Measurements from ENCODE around the gene CDC42. TPM values are rescaled to one million over a fixed set of nuclear protein-coding genes. Genes with fewer than 3 reads are reported as not detected.

The CDC42 gene
- total and polyA plus RNA-seq, 2 donors (not counting 1 experiment from before 2014, with no cell fraction given), result 325 to 446 TPM

DNA sequence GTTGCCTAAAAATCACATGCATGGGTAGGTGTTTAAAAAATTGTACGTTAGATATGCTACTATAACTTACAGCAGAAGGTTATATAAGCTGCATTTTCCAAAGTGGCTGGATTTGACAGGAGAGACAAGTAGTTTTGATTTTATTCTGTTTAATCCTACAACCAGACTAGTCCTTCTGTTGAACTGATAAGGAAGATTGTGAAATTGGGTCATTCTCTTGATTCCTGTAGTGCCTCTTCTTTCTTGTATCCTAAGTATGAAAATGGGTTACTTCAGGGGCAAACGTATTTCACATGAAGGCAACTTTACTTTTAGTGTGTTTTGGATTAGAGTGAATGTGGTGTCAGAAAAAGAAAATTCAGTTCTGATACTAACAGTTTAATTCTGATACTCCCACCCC, 19.0 kb downstream of the CDC42 start:
- Histone ChIP-seq H3K27me3 (ENCODE audit: control insufficient read depth, insufficient read depth, low read length) (no peaks in the 10 kb centered on the region), H3K4me2 (ENCODE audit: extremely low read depth, insufficient read depth, low read length) (no peak overlapping the region), H2AFZ (ENCODE audit: low read length) (no peak overlapping the region), H3K9me3 (ENCODE audit: control insufficient read depth, insufficient read depth, low read depth, low read length) (no peaks in the 10 kb centered on the region), H4K20me1 (ENCODE audit: control insufficient read depth, extremely low read depth, insufficient read depth, low read length) (peaks cover 16% of the 10 kb centered on the region), H3K36me3 (ENCODE audit: control insufficient read depth, insufficient read depth, low read length) (peaks cover 1% of the 10 kb centered on the region), H3K4me1 (ENCODE audit: control insufficient read depth, extremely low read depth, insufficient read depth, low read length) (peaks cover 2% of the 10 kb centered on the region), H3K79me2 (ENCODE audit: control insufficient read depth, insufficient read depth, low read length) (peaks cover 95% of the 10 kb centered on the region), H3K9ac (ENCODE audit: insufficient read depth, low read length) (no peak overlapping the region), H3K4me3 (replicated peaks in 1 of 4; ENCODE audit: control extremely low read depth in 1 of 4, insufficient read depth in 1 of 4, low read depth in 3 of 4, low read length in 4 of 4) (no peak overlapping the region), H3K27ac (ENCODE audit: insufficient read depth, low read length) (no peak overlapping the region)
- no peak for DNase-seq (ENCODE audit: low read depth in 2 of 2)
- no peak for TF ChIP-seq EZH2 (IDR thresholded peaks at IDR 0.05; ENCODE audit: low read length, missing control alignments)
- TF ChIP-seq, protein P1, sequence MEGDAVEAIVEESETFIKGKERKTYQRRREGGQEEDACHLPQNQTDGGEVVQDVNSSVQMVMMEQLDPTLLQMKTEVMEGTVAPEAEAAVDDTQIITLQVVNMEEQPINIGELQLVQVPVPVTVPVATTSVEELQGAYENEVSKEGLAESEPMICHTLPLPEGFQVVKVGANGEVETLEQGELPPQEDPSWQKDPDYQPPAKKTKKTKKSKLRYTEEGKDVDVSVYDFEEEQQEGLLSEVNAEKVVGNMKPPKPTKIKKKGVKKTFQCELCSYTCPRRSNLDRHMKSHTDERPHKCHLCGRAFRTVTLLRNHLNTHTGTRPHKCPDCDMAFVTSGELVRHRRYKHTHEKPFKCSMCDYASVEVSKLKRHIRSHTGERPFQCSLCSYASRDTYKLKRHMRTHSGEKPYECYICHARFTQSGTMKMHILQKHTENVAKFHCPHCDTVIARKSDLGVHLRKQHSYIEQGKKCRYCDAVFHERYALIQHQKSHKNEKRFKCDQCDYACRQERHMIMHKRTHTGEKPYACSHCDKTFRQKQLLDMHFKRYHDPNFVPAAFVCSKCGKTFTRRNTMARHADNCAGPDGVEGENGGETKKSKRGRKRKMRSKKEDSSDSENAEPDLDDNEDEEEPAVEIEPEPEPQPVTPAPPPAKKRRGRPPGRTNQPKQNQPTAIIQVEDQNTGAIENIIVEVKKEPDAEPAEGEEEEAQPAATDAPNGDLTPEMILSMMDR (conservative IDR thresholded peaks at IDR 0.05 in 1 of 2, IDR thresholded peaks at IDR 0.05 in 1 of 2; ENCODE audit: low read depth in 1 of 2, low read length in 2 of 2), result no peak

DNA sequence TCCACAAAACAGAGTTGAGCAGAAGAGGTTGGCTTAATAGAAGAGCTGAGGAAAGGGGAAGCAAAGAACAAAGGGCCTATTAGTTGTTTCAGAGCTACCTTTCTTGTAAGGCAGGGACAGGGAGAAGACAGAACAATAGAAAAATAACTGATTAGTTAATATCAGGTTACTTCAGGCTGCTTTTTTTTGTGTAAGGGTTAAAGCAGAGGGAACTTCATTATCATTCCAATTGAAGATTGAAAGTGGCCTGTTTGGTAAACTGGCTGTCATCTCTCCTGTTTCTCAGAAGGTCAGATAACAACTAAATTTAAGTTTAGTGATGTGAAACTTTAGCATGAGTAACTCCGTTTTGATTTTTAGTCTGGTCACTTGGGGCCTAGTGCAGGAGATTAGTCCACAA, 22.3 kb downstream of the CDC42 start:
- peaks cover 95% of the 10 kb centered on the region for H3K79me2 ChIP-seq (ENCODE audit: control insufficient read depth, insufficient read depth, low read length)
- H4K20me1 ChIP-seq (ENCODE audit: control insufficient read depth, extremely low read depth, insufficient read depth, low read length), result peaks cover 21% of the 10 kb centered on the region
- H3K9ac ChIP-seq (ENCODE audit: insufficient read depth, low read length), result no peak overlapping the region
- no peak overlapping the region for H2AFZ ChIP-seq (ENCODE audit: low read length)
- no peaks in the 10 kb centered on the region for H3K27me3 ChIP-seq (ENCODE audit: control insufficient read depth, insufficient read depth, low read length)
- H3K4me3 ChIP-seq (replicated peaks in 1 of 4; ENCODE audit: control extremely low read depth in 1 of 4, insufficient read depth in 1 of 4, low read depth in 3 of 4, low read length in 4 of 4), result no peak overlapping the region
- H3K27ac ChIP-seq (ENCODE audit: insufficient read depth, low read length), result no peak overlapping the region
- H3K4me1 ChIP-seq (ENCODE audit: control insufficient read depth, extremely low read depth, insufficient read depth, low read length), result peaks cover 2% of the 10 kb centered on the region
- DNase-seq (ENCODE audit: low read depth in 2 of 2), result no peak
- no peak overlapping the region for H3K4me2 ChIP-seq (ENCODE audit: extremely low read depth, insufficient read depth, low read length)
- H3K36me3 ChIP-seq (ENCODE audit: control insufficient read depth, insufficient read depth, low read length), result no peaks in the 10 kb centered on the region
- H3K9me3 ChIP-seq (ENCODE audit: control insufficient read depth, insufficient read depth, low read depth, low read length), result no peaks in the 10 kb centered on the region
- TF ChIP-seq EZH2 (IDR thresholded peaks at IDR 0.05; ENCODE audit: low read length, missing control alignments), result no peak
- TF ChIP-seq, protein P1 (conservative IDR thresholded peaks at IDR 0.05 in 1 of 2, IDR thresholded peaks at IDR 0.05 in 1 of 2; ENCODE audit: low read depth in 1 of 2, low read length in 2 of 2), result no peak

DNA sequence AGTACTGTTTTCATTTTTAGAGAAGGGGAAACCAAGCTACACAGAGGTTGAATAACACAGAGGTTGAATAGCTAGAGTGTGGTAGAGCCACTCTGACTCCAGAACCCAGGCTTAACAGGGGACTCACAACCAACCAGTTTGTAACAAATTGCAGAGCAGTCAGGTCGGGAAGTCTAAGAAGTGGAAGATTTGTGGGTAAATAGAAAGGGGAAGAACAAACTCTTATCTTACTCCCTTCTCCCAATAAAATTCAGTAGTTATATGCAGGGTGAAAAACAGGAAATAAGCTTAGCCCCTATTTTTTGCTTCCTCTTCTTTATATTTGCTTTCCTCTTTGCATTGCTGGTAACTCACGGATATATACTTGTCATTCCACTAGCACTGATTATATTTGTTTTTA, 23.2 kb downstream of the CDC42 start:
- no peak overlapping the region for H3K4me3 ChIP-seq (replicated peaks in 1 of 4; ENCODE audit: control extremely low read depth in 1 of 4, insufficient read depth in 1 of 4, low read depth in 3 of 4, low read length in 4 of 4)
- H3K79me2 ChIP-seq (ENCODE audit: control insufficient read depth, insufficient read depth, low read length), result peaks cover 95% of the 10 kb centered on the region
- no peak for DNase-seq (ENCODE audit: low read depth in 2 of 2)
- H3K27ac ChIP-seq (ENCODE audit: insufficient read depth, low read length), result no peak overlapping the region
- H2AFZ ChIP-seq (ENCODE audit: low read length), result no peak overlapping the region
- no peak overlapping the region for H3K4me2 ChIP-seq (ENCODE audit: extremely low read depth, insufficient read depth, low read length)
- H3K36me3 ChIP-seq (ENCODE audit: control insufficient read depth, insufficient read depth, low read length), result no peaks in the 10 kb centered on the region
- H3K9me3 ChIP-seq (ENCODE audit: control insufficient read depth, insufficient read depth, low read depth, low read length), result no peaks in the 10 kb centered on the region
- peaks cover 21% of the 10 kb centered on the region for H4K20me1 ChIP-seq (ENCODE audit: control insufficient read depth, extremely low read depth, insufficient read depth, low read length)
- peaks cover 2% of the 10 kb centered on the region for H3K4me1 ChIP-seq (ENCODE audit: control insufficient read depth, extremely low read depth, insufficient read depth, low read length)
- TF ChIP-seq, protein P1 (conservative IDR thresholded peaks at IDR 0.05 in 1 of 2, IDR thresholded peaks at IDR 0.05 in 1 of 2; ENCODE audit: low read depth in 1 of 2, low read length in 2 of 2), result no peak
- no peak for TF ChIP-seq EZH2 (IDR thresholded peaks at IDR 0.05; ENCODE audit: low read length, missing control alignments)
- no peaks in the 10 kb centered on the region for H3K27me3 ChIP-seq (ENCODE audit: control insufficient read depth, insufficient read depth, low read length)
- H3K9ac ChIP-seq (ENCODE audit: insufficient read depth, low read length), result no peak overlapping the region
